ENCODE measurements around the gene GNPTG. TPM values are rescaled to one million over a fixed set of nuclear protein-coding genes. Genes with fewer than 3 reads are reported as not detected.

GNPTG gene
- total and polyA plus RNA-seq, 9 of the 15 experiments (the other 6 are each of a cell fraction or from before 2014, with no cell fraction given): 0.69 to 33.3 (median 13.6) TPM

DNA sequence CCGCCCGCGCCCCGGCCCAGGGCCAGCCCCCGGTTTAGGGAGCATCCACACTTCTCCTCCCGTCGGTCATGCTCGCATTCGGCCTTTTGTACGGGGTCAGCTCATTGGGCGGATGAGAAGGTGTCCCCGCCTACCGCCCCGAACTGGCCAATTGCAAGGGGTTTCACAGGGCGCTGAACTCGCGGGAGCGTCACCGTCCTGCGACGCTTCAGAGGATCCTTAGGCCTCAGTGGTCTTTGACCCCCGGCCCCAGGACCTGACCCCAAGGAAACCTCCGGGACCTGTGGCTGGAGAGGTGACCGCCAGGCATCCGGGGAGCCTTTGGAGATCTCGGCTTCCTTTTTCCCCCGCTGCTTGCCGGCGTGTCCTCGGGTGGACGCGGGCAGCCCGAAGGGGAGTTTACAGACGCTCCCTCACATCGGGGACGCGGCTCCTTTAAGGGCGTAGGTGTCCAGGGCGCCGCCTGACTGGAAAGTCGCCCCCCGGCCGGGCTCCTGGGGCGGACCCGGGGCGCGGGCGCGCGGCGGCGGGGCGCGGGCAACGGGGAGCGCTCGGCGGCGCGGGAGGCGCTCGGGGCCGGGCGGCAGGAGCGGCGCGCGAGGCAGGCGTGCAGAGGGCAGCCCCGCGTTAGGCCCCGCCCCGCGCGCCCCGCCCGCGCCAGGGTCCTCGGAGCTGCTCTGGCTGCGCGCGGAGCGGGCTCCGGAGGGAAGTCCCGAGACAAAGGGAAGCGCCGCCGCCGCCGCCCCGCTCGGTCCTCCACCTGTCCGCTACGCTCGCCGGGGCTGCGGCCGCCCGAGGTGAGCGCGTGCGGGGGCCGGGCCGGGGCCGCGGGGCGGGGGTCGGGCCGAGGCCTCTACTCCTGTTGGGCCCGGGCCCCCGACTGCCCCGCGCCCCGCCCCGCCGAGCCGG lies 42.5 kb upstream of the GNPTG start, which contains the start of gene UBE2I (continued):
- peak; percentile 52 for TF ChIP-seq MYC (IDR thresholded peaks at IDR 0.05; ENCODE audit: low read depth, low read length)
- TF ChIP-seq MYC (CRISPR knock-in tag; IDR thresholded peaks at IDR 0.05; ENCODE audit: borderline replicate concordance, low read depth): peak; percentile 97
- TF ChIP-seq, protein P1, sequence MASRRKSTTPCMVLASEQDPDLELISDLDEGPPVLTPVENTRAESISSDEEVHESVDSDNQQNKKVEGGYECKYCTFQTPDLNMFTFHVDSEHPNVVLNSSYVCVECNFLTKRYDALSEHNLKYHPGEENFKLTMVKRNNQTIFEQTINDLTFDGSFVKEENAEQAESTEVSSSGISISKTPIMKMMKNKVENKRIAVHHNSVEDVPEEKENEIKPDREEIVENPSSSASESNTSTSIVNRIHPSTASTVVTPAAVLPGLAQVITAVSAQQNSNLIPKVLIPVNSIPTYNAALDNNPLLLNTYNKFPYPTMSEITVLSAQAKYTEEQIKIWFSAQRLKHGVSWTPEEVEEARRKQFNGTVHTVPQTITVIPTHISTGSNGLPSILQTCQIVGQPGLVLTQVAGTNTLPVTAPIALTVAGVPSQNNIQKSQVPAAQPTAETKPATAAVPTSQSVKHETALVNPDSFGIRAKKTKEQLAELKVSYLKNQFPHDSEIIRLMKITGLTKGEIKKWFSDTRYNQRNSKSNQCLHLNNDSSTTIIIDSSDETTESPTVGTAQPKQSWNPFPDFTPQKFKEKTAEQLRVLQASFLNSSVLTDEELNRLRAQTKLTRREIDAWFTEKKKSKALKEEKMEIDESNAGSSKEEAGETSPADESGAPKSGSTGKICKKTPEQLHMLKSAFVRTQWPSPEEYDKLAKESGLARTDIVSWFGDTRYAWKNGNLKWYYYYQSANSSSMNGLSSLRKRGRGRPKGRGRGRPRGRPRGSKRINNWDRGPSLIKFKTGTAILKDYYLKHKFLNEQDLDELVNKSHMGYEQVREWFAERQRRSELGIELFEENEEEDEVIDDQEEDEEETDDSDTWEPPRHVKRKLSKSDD (conservative IDR thresholded peaks at IDR 0.05; ENCODE audit: low read length): peak; percentile 51; the same call in 1 of the 2 replicates
- TF ChIP-seq, protein P2, sequence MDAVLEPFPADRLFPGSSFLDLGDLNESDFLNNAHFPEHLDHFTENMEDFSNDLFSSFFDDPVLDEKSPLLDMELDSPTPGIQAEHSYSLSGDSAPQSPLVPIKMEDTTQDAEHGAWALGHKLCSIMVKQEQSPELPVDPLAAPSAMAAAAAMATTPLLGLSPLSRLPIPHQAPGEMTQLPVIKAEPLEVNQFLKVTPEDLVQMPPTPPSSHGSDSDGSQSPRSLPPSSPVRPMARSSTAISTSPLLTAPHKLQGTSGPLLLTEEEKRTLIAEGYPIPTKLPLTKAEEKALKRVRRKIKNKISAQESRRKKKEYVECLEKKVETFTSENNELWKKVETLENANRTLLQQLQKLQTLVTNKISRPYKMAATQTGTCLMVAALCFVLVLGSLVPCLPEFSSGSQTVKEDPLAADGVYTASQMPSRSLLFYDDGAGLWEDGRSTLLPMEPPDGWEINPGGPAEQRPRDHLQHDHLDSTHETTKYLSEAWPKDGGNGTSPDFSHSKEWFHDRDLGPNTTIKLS (IDR thresholded peaks at IDR 0.05; ENCODE audit: borderline replicate concordance, low read depth): peak; percentile 86; the same call in 1 of the 2 replicates
- peak; percentile 69 for TF ChIP-seq CHD2 (IDR thresholded peaks at IDR 0.05; ENCODE audit: low read depth, low read length)
- TF ChIP-seq, protein P3, sequence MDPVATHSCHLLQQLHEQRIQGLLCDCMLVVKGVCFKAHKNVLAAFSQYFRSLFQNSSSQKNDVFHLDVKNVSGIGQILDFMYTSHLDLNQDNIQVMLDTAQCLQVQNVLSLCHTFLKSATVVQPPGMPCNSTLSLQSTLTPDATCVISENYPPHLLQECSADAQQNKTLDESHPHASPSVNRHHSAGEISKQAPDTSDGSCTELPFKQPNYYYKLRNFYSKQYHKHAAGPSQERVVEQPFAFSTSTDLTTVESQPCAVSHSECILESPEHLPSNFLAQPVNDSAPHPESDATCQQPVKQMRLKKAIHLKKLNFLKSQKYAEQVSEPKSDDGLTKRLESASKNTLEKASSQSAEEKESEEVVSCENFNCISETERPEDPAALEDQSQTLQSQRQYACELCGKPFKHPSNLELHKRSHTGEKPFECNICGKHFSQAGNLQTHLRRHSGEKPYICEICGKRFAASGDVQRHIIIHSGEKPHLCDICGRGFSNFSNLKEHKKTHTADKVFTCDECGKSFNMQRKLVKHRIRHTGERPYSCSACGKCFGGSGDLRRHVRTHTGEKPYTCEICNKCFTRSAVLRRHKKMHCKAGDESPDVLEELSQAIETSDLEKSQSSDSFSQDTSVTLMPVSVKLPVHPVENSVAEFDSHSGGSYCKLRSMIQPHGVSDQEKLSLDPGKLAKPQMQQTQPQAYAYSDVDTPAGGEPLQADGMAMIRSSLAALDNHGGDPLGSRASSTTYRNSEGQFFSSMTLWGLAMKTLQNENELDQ (CRISPR knock-in tag; IDR thresholded peaks at IDR 0.05; ENCODE audit: borderline replicate concordance): peak; percentile 59; the same call in 1 of the 2 replicates
- TF ChIP-seq, protein P4, sequence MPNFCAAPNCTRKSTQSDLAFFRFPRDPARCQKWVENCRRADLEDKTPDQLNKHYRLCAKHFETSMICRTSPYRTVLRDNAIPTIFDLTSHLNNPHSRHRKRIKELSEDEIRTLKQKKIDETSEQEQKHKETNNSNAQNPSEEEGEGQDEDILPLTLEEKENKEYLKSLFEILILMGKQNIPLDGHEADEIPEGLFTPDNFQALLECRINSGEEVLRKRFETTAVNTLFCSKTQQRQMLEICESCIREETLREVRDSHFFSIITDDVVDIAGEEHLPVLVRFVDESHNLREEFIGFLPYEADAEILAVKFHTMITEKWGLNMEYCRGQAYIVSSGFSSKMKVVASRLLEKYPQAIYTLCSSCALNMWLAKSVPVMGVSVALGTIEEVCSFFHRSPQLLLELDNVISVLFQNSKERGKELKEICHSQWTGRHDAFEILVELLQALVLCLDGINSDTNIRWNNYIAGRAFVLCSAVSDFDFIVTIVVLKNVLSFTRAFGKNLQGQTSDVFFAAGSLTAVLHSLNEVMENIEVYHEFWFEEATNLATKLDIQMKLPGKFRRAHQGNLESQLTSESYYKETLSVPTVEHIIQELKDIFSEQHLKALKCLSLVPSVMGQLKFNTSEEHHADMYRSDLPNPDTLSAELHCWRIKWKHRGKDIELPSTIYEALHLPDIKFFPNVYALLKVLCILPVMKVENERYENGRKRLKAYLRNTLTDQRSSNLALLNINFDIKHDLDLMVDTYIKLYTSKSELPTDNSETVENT (CRISPR knock-in tag; IDR thresholded peaks at IDR 0.05): peak; percentile 68; the same call in 1 of the 2 replicates
- peak; percentile 86 for TF ChIP-seq CC2D1A (IDR thresholded peaks at IDR 0.05)
- TF ChIP-seq, protein P5, sequence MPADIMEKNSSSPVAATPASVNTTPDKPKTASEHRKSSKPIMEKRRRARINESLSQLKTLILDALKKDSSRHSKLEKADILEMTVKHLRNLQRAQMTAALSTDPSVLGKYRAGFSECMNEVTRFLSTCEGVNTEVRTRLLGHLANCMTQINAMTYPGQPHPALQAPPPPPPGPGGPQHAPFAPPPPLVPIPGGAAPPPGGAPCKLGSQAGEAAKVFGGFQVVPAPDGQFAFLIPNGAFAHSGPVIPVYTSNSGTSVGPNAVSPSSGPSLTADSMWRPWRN (IDR thresholded peaks at IDR 0.05; ENCODE audit: low read depth): peak; percentile 64
- TF ChIP-seq, protein P6, sequence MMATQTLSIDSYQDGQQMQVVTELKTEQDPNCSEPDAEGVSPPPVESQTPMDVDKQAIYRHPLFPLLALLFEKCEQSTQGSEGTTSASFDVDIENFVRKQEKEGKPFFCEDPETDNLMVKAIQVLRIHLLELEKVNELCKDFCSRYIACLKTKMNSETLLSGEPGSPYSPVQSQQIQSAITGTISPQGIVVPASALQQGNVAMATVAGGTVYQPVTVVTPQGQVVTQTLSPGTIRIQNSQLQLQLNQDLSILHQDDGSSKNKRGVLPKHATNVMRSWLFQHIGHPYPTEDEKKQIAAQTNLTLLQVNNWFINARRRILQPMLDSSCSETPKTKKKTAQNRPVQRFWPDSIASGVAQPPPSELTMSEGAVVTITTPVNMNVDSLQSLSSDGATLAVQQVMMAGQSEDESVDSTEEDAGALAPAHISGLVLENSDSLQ (IDR thresholded peaks at IDR 0.05): peak; percentile 55; the same call in 1 of the 2 replicates
- TF ChIP-seq ZNF232 (CRISPR knock-in tag; IDR thresholded peaks at IDR 0.05): peak; percentile 93
- TF ChIP-seq ZKSCAN1 (IDR thresholded peaks at IDR 0.05; ENCODE audit: low read depth, low read length): no peak
